NCI-H2227 (cell line): ENCODE measurements around the gene DHRS7B.
"Not testable (repeated sequence)": the region's sequence is repeated elsewhere in the genome, so short reads cannot be mapped to it uniquely, and the experiment has no call there.

ENCODE experiments used
- DNase-seq: peaks from one replicate; lab custom pipeline; 2025; ENCODE audit not compliant: unreplicated experiment; lab: John Stamatoyannopoulos, UW

The DHRS7B gene

GRCh38 chr17:21107067-21107650, 19.6 kb upstream of the DHRS7B start:
- not testable (repeated sequence) for DNase-seq

DNA sequence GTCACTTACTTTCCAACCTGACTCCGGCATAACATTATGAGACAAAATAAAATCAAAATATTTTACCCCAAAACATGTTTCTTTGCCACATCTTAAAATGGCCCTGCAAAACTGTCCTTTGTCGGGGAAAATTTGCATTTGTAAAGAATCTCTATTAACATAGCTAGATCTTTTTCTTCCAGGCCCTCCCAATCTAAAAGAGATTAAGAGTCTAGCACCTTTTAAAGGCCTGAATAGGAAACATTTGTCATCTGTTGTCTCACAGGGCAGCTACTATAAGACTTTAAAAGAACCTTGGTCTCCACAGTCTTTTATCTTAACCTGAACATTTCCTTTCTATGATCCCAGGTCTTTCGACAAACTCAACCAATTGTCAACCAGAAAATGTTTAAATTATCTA, 18.1 kb upstream of the DHRS7B start:
- DNase-seq = no peak

DNA sequence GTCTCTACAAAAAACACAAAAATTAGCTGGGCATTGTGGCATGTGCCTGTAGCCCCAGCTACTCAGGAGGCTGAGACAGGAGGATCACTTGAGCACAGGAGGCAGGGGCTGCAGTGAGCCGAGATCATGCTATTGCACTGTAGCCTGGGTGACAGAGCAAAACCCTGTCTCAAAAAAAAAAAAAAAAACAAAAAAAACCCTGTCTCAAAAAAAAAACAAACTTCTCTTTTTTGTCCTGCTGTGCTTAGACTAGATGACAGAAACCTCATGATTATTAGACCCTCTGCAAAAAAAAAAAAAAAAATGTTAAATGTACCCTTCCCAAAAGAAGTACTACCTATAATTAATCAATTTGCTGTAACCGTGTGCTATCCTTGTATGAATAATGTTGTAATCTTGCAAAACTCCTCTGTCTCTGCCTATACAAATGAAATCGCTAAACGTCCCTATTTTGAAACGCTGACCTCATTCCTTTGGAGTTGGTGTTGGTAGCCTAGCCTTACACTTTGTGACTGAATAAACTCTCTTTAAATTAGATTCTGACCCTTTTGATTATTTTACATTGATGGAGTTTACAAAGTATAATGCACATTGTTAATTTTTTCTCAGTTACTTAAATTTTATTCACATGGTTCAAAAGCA, 13.6 kb upstream of the DHRS7B start:
- DNase-seq = no peak

GRCh38 chr17:21113716-21114115, 13.0 kb upstream of the DHRS7B start:
- DNase-seq = no peak

DNA sequence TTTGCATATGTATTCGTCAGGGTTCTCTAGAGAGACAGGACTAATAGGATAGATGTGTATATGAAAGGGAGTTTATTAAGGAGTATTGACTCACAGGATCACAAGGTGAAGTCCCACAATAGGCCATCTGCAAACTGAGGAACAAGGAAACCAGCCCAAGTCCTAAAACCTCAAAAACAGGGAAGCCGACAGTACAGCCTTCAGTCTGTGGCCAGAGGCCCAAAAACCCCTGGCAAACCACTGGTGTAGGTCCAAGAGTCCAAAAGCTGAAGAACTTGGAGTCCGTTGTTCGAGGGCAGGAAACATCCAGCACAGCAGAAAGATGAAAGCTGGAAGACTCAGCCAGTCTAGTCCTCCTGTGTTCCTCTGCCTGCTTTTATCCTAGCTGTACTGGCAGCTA, 12.0 kb upstream of the DHRS7B start:
- DNase-seq = not testable (repeated sequence)

DNA sequence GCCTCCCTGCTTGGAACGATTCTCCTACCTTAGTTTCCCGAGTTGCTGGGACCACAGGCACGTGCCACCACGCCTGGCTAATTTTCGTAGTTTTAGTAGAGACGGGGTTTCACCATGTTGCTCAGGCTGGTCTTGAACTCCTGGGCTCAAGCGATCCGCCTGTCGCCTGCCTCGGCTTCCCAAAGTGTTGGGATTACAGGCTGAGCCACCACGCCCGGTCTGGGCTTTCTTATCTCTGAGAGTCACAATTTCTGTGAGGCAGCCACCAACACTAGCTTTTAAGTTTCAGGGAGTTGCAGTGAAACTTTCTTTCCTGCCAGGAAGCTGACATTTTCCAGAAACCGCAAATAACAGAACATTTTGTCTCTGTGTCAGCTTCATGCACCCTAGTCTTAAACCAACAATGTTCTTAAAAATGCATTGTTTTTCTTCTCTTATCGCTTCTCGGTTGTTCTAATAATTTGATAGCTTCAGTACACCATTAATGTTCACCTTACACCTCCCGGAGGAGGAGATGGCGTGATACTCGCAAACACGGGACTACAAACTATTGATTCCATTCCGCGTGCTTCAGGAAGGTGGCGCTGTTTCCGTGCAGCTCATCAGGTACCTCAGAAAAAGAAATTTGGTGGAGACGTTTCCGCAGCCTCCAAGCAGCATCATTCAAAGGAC, 7.4 kb upstream of the DHRS7B start:
- DNase-seq = peak; percentile 64

GRCh38 chr17:21119919-21120249, 6.9 kb upstream of the DHRS7B start:
- DNase-seq = no peak

DNA sequence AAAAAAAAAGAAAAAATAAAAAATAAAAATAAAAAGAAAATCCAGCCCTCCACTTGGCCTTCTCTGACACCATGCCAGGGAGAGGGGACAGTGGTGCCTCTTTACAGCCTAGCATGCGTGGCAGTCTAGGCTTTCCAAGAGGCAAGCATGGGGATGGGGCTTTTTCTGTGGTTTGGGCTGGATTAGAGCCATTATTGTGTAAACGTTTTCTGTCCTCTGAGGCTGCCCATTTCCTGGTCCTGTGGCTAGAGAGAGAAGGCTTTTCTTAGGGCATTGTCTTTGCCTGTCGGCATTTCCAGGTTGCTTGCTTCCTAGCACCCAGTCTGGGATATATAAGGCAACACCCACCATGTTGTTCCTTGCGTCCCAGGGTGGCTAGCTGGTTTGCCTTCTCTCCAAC, 2.7 kb upstream of the DHRS7B start:
- no peak for DNase-seq

DNA sequence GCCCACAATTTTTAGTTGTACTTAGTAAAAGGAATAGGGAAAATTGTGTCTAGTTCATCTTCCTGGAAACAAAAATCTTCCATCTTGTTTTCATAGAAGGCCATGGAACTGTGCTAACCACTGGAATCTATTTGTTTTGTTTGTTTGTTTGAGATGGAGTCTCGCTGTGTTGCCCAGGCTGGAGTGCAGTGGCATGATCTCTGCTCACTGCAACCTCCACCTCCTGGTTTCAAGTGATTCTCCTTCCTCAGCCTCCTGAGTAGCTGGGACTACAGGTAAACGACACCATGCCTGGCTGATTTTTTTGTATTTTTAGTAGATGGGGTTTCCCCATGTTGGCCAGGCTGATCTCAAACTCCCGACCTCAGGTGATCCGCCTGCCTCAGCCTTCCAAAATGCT, 2.2 kb upstream of the DHRS7B start:
- DNase-seq = not testable (repeated sequence)

GRCh38 chr17:21125862-21126261, 902 bp upstream of the DHRS7B start:
- DNase-seq = no peak

DNA sequence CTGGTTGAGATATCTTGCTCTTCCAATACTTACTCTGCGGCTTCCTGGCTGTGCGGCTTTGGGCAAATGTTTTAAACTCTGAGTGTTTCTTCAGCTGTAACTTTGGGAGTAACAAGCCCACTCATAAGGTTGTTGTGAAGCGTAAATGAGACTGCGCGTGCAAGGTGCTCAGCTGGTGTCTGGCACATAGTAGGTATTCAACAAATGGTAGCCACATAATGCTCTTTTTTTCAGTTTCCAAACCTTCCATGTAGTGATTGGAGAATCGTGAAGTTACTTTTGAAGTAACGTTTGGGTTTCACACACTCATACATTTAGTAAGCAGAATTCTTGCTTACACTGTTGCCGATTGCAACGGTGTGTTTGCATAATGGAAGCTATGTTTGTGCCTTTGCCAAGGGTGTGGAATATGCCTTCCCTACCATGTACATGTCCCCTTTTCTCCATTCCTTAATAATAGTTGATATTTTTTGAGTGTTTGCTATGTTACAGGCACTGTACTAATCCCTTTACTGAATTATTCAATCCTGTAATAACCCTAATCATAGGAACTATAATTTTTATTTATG, 829 bp downstream of the DHRS7B start:
- DNase-seq = no peak

DNA sequence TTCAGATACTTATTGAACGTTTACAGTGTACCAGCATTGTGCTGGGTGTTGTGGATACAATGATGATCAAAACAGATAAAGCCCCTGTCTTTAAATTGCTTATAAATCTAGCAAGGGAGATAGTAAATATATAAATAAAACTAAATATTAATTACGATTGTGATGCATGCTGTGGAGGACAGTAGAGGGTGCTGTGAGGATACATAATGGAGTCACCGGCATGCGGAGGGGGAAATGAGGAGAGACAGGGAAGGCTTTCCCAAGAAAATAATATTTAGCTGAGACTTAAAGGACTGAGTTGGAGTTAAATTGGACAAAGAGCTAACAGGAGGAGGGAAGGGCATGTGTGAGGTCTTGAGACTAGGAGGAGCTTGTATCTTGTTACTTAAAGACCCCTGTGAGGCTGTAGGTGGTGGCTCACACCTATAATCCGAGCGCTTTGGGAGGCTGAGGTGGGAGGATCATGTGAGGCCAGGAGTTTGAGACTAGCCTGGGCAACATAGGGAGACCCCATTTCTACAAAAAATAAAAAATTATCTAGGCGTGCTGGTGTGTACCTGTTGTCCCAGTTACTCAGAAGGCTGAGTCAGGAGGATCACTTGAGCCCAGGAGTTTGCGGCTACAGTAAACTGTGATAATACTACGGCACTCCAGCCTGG, 2.4 kb downstream of the DHRS7B start:
- peak; percentile 8 for DNase-seq

- no peak for DNase-seq
Observed at GRCh38 chr17:21131137-21131536, 4.4 kb downstream of the DHRS7B start.

DNA sequence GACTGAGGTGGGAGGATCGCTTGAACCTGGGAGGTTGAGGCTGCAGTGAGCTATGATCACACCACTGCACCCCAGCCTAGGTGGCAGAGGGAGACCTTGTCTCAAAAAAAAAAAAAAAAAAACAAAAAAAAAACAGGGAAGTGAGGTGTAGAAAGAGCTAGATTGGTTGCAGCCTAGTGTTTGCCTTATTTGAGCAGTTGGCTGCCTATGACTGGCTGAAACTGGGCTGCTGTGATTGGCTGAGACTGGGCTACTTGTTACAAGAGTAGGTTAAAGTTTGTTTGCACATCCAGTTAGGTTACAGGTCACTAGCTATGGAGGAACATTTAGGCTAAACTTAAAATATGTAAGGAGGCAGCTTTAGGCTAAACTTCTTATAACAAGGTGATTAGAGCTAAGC, 5.7 kb downstream of the DHRS7B start:
- no peak for DNase-seq

DNA sequence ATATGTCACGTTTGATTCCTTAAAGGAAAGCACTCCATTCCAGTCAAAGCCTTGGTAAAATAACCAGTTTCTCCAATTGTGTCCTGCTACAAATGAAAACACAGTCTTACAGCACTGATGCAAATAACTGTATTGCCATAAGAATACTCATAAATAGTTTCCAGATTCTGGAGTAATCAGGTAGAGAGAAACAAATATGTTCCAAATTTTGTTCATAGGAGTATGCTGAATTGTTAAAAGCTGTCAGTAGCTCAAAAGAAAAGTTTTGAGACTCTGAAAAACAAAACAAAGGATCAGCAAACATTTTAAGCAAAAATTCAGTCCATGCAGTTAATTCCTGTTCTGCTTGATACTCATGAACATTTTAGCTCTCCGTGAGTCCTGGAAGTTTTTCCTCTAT, 7.8 kb downstream of the DHRS7B start:
- no peak for DNase-seq

GRCh38 chr17:21140911-21141310, 14.1 kb downstream of the DHRS7B start:
- DNase-seq = no peak

DNA sequence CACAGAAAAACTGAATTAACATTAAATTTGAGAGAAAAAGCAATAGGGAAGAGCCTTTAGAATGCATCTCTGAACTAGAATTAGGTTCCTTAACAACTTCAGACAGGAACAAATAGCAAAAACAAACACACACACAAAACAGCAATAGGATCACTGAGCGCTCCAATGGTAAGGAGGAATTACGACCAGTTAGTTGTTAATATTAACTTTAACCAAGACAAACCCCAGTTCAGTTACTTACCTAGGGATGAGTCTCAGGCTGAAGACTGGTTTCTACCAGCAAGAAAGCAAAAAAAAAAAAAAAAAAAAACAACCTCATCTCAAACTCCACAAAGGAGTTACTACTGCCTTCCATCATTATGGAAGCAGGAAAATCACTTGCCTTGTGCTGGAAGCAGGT, 14.6 kb downstream of the DHRS7B start:
- no peak for DNase-seq

GRCh38 chr17:21142065-21142464, 15.3 kb downstream of the DHRS7B start:
- DNase-seq = not testable (repeated sequence)

DNA sequence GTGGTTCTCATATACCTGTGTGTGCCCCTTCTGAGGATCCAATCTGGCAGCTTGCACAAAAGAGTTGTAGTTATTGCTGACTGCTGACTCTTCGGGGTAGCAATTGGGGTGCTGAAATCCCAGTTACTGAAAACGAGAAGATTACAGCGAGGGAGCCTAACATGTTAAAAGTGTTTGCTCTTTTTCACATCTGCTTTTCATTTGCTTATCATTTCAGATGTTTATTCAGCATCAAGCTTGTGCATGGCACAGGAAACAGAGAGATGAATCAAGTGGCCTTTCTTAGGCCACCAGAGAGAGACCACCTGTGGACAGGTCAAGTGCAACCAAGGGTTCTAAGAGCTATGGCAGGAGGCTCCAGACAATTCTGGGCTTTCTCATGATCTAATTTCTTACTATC, 16.9 kb downstream of the DHRS7B start:
- DNase-seq = no peak

- not testable (repeated sequence) for DNase-seq
Observed at GRCh38 chr17:21144299-21144698, 17.5 kb downstream of the DHRS7B start.

- no peak for DNase-seq
Observed at GRCh38 chr17:21146362-21147015, 19.7 kb downstream of the DHRS7B start.
